Amygdala (tissue), 56 donors: ENCODE measurements around the gene SARDH.

Experiments used
- DNase-seq, 56 donors: peaks; one replicate each; lab custom pipeline; 2025; lab: John Stamatoyannopoulos, UW

Gene SARDH, protein sequence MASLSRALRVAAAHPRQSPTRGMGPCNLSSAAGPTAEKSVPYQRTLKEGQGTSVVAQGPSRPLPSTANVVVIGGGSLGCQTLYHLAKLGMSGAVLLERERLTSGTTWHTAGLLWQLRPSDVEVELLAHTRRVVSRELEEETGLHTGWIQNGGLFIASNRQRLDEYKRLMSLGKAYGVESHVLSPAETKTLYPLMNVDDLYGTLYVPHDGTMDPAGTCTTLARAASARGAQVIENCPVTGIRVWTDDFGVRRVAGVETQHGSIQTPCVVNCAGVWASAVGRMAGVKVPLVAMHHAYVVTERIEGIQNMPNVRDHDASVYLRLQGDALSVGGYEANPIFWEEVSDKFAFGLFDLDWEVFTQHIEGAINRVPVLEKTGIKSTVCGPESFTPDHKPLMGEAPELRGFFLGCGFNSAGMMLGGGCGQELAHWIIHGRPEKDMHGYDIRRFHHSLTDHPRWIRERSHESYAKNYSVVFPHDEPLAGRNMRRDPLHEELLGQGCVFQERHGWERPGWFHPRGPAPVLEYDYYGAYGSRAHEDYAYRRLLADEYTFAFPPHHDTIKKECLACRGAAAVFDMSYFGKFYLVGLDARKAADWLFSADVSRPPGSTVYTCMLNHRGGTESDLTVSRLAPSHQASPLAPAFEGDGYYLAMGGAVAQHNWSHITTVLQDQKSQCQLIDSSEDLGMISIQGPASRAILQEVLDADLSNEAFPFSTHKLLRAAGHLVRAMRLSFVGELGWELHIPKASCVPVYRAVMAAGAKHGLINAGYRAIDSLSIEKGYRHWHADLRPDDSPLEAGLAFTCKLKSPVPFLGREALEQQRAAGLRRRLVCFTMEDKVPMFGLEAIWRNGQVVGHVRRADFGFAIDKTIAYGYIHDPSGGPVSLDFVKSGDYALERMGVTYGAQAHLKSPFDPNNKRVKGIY

DNA sequence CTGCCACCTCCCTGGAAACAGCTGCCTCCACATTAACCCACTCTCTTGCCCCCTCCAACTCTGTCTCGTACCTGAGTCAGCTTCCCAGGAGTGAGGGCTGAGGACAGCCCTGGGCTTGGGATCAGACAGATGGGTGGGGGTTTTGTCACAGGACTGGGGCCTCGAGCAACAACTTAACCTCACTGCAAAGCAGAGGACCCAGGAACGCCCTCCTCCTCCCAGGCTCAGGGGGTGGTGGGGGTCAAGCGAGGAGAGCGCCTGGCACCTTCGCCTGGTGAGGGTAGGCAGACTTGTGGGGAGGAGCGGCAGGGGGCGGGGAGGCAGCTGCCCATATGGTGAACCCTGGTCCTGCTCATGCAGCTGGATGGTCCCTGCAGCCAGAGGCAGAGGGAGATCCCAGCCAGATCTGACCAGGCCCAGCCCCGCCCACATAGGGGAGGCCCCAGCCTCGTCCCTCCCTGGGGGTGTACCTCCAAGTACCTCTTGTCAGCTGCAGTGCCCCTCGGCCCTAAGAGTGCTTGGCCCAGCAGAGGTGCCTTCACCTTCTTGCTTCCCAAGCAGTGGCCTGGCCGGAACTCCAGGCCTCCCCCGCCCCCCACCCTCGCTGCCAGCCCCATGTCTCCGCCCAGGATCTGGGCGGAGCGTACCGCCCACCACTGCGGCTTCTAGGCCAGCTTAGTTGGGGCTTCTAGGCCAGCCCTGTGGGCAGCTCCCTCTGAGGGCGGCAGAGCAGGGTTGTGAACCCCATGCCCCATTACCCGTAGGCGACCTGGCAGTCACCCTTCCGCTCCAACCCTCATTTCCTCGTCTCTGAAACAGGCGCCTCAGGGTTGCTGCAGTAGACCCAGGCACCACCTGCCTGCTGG, at the start of gene SARDH:
Gene SARDH, minus strand, starts transcription at position 579 of the 866 bp plus-strand sequence. CDS start 4,179 bp downstream, outside the sequence.
- peak in 8 of 56 donors; percentile 3 to 43 (median 16) for DNase-seq

DNA sequence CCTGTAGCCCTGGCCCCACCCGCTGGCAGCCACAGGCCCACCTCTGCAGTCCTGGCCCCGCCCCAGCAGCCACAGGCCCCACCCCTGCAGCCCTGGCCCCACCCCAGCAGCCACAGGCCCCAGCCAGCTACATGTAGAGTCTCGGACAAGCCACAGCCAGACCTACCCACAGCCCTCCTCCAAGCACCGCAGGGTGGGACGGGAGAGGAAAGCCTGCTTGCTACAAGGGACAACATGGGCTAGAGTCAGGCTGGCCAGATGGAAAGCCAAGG, 49.5 kb upstream of the SARDH start:
- DNase-seq = peak in 8 of 56 donors; percentile 12 to 27 (median 19)

DNA sequence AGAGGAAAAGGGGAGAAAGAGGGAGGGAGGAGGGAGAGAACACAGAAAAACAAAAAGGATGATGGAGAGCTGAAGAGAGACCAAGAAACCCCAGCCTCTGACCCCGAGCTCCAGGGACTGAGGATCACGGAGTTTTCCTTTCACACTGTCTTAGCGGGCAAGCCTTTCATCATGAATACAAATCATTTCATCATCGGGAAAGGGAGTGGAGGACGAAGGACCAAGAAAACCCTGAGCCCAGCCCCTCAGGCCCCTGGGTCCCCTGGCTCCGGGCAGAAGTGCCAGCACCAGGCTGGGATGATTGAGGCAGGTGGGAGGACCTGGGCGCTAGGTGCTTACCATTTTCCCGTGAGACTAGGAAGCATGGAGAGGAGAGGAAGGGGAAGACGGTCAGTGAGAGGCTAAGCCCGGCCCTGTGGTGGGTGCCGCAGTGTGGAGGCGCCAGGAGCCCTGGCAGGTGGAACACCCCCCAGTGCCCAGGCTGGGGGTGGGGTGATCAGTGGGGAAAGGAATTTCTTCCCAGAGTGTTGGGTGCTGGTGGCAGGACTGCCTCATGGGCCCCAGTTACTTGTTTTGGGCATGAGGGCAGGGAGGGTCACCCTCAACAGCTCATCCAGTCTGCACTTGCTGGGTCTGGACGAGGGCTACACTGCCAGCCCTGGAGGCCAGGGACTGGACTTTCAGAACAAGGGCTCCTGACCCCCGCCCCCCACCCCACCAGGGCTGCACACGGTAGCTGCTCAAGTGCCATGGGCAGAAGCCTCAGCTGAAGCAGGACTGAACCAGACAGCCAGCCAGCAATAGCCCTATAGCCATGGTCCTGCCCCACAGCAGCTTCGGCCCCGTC, 49.0 kb upstream of the SARDH start:
- DNase-seq = no peak

DNA sequence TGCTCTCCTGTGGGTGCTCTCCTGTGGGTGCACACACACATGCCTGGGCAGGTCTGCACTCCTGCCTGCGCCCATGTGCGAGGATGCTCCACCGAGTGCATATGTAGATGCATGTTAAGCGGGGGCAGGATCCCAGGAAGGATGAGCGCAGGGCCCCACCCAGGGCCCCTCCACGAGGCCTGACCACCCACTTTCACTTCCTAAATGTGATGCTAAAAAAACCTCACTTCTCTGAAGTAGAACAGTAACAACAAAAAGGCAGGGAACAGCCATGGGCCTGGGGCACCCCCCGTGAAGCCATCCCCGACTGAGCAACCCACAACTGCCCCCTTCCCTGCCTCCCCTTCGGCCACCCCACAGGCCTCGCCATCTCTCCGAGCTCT, 48.2 kb upstream of the SARDH start:
- DNase-seq = peak in 1 of 56 donors; percentile 24

DNA sequence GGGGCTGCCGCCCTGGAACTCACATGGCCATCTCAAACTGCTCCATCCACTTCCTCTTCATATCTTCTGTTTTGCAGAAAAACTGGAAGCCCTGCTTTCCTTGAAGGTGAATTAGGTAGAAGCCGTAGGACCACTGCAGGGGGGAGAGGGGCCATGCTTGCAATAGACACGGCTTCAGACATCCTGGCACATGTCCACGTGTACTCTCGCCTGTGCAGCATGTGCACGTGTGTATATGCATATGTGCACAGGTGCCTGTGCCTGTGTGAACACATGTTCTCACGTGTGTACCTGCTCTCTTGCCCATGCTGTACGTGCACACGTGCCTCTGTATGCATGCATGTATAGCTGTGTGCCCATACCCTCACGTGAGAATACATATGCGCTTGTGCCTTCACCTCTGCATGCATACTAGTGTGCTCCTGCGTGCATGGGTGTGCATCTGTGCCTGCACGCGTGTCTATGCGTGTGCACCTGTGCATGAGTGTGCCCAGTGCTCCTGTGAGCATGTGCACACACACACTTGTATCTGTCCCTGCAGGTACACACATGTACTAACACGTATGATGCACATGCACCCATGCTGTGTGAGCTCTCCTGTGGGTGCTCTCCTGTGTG, 47.7 kb upstream of the SARDH start:
- DNase-seq = no peak

DNA sequence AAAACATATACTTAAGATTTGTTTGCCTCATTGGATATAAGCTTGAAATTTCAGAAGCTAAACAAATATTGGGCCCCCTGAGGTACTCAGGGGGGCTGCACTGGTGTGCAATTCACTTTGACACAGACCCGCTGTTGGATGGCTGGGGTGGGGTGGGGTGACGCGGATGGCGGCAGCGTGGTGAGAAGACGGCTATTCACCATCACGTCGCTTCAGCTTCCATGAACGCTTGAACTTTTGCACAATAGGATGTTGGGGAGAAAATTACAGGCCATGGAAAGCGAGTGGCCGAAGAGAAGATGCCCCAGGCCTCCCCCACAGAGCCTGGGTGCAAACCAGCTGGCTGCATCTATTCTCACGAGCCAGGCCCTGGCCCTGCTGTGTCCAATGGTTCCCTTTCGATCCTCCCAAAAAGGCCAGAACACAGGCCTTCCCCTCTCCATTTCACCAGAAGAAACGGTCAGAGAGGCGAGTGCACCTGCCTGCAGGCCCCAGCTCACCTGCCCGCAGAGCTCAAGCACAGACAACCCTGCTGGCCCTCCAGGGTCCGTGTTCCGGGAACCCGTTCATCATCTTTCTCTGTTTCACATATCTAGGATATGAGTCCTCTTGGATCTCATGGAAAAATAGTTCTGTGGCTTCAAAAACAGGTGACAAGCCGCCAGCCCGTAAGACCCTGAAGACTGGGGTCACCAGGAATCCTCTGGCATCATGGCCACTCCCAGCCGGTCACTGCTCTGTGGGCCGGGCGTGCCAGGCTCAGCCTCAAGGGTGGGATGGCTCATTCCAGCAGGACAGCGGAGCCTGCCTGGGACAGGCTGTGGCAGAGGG, 46.8 kb upstream of the SARDH start:
- DNase-seq = no peak

DNA sequence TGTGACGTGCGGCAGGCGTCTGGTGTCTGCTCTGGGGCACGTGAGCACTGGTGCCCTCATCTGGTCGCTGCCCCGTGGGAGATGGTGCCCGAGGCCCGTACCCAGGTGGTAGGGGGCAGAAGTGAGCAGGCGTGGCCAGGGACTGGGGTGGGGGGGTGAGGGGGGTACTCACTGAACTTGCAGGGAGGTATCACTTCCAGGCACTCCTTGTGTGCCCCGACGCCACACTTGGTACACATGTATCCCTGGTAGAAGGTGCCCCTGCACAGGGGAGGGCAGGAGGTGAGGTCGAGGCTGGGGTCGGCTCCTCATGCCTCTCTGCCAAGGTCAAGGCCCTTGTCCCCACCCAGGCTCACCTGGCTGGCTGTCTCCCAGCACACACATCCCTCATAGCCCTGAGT, 45.2 kb upstream of the SARDH start:
- DNase-seq = no peak

DNA sequence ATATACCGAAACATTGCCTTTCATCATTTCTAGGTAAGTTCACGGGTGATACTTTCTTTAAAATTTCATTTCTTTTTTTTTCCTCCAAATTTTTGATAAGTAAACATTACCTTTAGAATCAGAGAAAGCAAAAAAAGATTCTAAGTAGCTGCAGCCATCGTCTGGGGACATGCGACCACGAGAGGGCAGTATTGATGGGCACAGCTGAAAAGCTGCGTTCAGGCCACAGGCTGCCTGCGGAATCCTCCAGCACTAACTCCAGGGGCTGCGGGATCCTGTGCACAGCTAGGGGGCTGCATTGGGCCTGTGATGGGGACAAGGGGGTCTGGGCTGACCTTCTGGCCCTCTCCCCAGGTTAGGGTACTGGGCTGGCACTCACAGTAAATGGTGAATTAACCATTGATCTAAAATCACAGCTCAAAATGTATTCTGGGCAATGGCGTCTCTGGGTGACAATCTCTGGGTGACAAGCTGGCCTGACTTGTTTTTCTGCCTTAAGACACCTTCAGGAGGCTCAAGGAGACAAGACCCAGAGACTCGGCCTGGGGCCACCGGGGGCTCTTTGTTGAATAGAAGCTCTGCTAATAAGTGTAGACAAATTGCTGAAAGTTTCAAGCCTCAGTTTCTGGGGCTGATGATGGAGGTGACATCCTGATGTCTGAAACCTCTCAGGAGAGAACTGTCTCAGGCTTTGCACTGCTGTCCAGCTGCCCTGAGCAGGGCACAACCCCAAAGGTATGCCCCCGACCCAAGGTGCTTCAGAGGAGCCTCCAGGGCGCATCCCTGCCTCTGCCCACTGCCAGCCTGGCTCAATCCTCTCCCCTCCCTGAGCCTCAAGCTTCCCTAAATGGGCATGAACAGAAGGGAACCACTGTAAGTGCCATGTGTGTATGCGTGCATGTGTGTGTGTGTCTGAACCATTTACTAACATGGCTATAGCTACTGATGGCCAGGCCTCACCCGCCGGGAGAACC, 44.3 kb upstream of the SARDH start:
- DNase-seq = peak in 50 of 56 donors; percentile 11 to 83 (median 42)

DNA sequence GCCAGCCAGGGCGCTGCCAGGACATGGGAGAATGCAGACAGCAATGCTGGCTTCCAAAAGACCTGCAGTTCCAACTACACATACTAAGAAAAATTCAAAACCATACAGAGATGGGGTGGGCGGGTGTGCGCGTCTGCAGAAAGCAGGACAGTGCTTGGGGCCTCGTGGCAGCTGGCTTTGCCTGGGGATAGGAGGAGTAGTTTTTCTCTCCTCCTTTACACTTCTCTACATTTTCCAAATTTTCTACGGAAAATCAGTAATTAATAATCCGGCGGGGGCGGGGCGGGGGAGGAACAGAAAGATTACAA, 43.6 kb upstream of the SARDH start:
- no peak for DNase-seq

DNA sequence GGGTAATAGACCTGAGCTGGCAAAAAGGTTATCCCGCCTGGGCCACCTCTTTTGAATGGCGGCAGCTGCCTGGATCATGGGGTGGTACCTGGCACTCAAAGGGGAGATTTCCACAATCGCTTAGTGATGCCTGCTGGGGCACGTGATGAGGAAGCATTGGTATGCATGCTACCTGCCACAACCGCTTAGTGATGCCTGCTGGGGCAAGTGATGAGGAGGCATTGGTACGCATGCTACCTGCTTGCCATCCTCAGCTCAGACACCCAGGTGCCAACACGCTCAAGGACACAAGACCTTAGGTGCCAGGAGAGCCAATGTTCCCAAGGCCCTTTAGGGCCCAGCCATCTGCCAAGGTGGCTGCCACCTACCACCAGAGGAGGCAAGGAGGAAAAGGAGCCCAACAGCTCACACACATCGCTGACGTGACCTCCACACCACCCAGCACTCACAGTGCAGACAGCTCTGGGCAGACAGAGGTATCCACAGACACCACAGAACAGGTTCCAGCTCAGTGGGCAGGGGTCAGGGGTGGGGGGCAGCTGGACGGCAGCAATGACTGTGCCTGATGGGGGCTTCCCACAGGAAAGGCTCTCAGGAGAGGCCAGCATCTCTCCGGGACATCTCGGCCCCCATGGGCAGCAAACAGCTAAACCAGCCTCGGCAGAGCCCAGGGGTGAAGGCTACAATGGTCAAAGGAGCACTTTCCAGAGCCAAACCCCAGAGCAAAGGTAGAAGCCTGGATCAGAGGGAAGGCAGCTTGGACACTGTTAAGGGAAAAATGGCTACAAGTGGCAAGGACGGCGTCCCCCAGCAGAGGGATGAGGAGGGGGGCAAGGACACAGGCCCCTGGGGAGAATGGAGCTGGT, 43.0 kb upstream of the SARDH start:
- DNase-seq = no peak

DNA sequence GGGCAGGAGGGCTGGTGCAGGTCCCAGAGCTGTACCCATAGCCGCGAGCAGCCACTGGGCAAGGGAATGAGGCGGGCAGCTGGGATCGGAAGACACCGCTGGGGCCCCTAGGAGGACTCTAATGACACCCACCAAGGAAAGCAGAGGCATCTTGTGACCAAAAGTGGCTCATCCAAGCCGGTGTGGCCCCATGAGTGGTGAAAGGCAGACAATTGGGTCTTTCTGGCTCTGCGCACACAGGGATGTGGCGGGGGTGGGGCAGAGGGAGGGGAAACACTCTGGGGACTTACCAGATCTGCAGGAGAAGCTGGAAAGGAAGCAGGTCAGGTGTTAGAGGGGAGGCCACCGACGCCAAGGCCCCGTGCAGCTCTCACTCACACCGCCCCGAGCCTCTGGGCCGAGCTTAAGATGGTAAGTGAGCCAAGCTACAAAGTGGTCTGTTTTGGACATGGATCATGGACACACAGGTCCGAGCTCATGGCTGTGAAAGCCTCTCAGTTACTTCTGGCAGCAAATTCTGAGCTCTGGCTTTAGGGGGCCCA, 42.3 kb upstream of the SARDH start:
- no peak for DNase-seq

DNA sequence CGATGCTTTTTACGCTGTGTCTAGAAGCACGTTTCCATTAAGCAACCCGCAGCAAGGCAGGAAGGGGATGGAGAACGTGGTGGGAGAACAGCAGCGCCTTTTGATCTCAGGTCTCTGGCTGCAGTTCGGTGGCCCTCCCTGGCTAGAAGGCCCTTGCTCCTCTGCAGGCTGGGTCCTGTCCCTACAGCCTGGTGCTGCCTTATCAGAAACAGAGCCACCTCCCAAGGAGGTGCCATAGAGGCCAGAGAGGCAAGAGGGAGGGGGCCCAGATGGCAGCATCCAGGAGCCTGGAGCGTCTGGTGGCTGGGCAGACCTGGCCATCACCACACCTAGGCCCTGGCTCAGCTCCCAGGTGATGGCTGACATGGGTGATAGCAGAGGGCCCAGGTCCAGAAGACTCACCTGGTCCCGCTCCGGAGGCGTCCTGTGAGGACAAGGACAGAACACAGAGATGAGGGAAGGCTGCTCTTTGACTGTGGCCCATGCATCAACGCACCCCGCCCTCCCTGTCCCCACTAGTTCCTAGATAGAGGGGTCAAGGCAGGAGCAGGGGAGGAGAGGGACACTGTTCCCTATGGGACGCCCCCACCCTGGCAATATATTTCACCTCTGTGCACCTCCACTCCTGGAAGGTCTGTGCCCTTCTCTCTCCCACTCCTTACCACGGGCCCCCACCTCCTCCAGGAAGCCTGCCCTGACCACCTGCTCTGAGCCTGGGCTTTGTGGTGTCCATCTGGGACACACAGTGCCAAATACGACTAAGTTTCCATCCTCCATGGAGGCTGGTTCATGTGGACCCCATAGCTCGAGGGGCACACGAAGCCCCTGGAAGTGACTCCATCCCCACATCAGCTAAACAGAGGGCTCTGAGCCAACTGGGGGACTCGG, 41.6 kb upstream of the SARDH start:
- DNase-seq = no peak

DNA sequence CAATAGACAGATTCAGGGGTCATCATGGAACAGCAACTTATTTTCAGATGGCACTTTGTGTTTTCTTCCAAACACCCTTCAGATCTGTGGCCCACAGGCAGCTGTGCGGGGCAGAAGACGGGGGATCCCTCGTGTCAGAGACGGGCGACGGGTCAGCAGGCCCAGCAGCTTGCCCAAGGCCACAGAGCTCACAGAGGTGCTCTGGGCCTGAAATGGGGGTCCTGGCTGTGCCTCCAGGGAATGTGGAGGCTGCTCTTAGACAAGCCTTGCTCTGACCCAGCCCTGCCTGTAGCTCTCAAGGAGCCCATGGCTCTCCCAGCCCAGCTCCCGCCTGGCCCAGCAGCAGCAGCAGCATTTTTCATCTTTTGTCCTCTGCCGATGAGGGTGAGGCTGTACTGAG, 40.9 kb upstream of the SARDH start:
- DNase-seq = no peak

DNA sequence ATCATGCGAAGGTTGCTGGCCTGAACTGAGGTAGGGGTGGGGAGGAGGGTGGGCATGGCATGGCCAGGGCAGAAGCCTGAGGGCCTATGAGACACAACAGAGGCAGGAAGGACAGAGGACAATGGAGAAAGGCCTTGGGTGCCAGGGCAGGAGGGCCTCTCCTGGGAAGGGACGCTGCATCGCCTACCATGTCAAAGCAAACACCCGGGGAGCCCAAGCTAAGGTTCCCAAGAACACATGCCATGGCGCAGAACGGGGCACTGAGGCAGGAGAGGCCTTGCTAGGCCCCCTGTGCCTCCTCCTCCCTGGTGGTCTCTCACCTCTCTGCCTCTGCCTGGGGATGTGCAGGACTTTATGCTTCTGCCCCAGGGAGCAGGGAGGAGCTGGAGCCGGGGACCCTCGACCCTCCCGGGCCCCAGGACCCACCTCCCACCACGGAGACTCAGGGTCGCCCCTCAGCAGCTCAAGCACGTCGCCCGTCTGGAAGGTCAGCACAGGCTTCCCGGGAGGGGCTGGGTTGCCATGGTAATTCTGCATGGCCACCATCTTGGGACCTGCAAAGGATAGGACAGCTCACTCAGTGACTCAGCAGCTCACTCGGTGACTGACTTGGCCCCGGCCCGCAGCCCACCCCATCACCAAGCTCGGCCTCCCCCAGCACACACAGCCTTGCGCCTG, 40.3 kb upstream of the SARDH start:
- no peak for DNase-seq

DNA sequence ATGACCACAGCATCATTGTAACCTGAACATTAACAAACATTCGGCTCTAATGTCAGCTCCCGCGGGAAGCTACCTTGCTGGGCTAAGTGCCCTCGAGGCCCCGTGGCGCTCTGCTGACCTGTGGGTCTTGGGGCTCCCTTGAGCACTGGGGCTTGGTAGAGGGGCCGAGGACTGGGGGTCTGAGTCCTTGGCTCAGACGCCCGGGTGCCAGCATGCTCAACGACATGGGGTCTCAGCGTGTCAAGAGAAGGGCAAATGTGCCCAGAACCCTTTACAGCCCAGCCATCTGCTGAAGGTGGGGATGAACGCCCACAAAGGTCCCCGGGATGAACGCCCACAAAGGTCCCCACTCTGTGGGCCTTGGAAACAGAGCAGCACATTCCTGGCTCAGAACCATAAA, 39.7 kb upstream of the SARDH start:
- no peak for DNase-seq
